SIG-M5 (cell line): Measurements from ENCODE around the gene USP11.

Experiments
- DNase-seq: peaks from one replicate; lab custom pipeline; 2025; lab: John Stamatoyannopoulos, UW

The USP11 gene

DNA sequence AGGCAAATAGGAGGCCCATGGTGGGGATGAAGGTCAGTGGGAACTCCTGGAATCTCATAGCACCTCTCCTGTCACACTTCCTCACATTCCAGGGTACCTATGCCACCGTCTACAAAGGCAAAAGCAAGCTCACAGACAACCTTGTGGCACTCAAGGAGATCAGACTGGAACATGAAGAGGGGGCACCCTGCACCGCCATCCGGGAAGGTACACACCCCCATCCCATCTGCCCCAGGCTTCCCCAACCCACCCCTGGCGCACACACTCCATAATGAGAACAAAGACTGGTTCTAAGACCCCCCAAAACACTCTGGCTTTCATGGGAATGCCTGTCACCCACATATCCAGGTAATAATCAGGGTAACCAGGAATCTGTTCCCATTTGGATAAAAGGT lies 7.9 kb upstream of the USP11 start:
- DNase-seq: no peak

DNA sequence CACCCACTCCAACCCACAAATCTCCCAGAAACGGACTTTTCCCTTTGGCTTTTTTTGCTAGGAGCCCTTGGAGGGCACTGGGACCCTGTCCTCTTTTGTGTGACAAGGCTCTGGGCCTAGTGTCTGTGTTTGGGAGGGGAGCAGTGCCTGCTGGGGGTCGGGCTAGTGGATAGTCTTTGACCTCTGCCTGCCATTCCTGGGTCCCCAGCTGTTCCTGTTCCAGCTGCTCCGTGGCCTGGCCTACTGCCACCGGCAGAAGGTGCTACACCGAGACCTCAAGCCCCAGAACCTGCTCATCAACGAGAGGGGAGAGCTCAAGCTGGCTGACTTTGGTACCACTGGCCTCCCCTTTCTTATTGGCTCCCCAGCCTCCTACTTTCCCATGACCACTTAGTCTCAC lies 6.7 kb upstream of the USP11 start:
- no peak for DNase-seq

DNA sequence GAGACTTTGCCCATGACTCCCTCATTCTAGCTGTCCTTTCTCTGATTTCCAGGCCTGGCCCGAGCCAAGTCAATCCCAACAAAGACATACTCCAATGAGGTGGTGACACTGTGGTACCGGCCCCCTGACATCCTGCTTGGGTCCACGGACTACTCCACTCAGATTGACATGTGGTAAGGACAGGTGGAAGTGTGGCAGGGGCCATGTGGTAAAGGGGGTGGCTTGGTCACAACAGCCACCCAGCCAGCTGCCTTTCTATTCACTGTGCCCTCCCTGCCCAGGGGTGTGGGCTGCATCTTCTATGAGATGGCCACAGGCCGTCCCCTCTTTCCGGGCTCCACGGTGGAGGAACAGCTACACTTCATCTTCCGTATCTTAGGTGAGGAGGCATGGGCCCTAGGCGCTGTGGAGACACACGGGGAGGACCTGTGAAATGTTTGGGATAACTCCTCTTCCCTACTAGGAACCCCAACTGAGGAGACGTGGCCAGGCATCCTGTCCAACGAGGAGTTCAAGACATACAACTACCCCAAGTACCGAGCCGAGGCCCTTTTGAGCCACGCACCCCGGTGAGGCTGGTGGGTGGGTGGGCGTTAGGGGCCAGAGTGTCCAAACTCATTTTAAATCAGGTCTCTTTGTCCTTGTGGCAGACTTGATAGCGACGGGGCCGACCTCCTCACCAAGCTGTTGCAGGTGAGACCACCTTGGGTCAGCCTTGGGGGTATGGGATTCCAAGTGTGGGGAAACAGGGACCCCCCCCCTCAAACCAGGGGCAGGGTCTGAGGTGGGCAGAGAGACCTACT lies 6.1 kb upstream of the USP11 start:
- no peak for DNase-seq

DNA sequence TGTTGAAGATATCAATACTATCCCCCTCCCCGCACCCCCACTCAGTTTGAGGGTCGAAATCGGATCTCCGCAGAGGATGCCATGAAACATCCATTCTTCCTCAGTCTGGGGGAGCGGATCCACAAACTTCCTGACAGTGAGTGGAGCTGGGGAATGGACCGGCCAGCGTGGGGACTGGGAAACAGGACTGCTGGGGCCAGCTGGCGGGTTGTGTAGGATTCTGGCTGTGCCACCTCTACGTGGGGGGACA lies 5.5 kb upstream of the USP11 start:
- DNase-seq: no peak

DNA sequence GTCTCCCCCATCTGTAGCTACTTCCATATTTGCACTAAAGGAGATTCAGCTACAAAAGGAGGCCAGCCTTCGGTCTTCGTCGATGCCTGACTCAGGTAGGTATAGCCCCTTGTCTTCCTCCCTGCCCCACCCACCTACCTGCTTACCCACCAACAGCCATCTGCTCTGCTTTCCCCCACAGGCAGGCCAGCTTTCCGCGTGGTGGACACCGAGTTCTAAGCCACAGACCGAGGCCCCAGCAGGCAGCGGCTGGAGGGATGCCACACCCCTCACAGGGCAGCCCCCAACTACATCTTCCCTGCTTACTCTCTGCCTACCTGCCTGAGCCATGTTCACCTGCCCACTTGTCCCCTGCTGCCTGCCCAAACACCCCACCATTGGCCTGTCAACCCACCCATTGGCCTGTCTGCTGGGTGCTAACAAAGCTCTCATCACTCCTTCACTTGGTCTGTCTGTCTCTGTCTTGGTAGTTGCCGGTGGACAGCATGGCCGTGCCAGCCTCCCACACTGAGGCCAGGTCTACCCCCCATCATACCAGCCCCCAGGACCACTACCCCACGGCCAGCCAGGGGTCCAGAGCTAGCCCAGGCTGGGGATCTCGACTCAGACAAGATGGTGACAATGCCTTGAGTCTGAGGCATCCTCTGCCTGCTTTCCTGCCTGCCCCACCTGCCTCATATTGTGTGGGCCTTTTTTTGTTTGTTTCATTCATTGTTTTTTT lies 4.1 kb upstream of the USP11 start:
- no peak for DNase-seq

DNA sequence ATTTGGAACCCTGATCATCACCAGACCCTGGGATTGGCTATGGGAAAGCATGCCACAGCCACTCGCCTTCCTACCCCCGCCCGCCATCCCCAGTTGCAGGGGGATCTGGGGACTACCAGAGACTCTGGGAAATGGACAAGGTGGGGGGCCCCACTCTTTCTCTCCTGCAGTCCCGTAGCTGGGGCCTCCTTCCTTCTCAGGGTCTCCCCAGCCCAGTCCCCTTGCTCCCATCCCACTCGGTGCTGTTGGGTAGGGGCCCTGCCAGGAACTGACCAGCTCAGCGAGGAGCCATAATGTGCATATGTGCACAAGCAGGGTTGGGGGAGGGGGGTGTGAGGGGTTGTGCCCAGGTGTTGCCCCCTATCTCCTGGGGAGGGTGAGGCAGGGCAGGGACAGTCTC lies 3.4 kb upstream of the USP11 start:
- DNase-seq: no peak

DNA sequence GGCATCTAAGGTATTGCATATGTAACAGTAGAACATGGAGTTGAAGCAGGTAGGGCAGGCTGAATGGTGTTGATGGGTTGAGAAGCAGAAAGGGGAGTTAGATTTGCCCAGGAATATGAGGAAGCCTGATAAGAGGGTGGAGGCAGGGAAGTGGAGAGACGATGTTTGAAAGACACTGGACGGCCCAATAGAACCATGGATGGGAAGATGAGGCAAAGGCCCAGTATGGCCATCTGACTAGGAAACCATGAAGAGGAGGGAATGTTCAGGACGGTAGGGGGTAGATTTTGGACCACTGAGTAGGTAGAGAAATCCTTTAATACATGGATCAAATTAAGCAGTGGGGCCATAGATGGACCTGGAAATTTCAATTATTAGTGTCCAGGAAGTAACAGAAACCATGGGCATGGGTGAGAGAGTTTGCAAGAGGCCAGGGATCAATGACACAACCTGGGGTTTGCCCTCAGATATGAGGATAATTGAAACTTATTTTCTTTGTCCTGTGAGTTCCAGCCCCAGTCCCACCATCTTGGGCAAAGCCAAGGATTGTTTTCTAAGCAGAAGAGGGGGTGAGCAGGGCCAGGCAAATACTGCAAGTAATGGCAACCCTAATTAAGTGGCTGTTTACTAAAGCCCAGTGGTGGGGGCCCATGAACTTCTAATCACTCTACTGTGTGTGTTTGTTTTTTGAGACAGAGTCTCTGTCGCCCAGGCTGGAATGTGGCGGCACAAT lies 2.5 kb upstream of the USP11 start:
- no peak for DNase-seq

DNA sequence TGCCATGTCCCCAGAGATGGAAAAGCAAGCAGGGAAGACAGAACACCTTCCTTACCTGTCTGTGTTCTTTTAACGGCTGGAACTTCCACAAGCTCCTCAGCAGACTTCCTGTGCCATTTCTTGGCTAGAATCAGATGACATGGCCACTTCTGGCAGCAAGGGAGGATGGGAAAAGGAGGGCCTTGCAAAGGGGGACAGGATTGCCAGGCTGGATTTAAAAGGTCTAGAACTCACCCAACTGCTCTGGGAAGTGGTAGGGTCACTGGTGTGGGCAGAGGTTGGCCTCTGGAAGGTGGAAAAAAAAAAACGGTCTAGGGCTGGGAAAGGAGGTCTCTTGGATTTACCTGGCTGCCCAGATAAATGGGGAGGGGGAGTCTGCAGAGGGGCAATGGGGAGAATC lies 1.6 kb upstream of the USP11 start:
- no peak for DNase-seq

DNA sequence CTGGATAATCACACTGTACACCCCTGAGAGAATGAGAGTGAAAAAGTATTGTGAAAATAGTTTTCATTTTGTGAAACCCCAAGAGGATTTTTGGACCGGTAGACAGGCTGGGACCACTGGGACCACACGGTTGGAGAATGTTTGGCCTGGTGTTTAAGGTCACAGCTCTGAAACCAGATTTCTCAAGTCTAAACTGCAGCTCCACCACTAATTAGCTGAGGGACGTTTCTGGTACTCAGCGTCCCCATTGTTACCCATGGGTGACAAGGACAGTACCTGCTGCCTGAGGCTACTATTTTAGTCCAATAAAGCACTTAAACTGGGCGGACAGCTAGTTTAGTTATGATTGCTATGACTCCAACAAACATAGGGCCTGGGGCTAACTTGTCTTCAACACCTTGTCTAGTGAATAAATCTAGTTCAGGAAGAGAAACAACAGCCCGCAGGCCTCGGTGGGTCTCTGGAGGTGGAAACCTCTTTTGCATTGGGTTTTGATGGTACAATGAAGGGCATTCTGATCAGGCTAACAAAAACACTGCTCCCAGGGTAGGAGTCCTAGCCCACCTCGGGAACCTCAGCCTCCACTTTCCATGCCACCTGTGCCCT lies 509 bp upstream of the USP11 start:
- DNase-seq: no peak

DNA sequence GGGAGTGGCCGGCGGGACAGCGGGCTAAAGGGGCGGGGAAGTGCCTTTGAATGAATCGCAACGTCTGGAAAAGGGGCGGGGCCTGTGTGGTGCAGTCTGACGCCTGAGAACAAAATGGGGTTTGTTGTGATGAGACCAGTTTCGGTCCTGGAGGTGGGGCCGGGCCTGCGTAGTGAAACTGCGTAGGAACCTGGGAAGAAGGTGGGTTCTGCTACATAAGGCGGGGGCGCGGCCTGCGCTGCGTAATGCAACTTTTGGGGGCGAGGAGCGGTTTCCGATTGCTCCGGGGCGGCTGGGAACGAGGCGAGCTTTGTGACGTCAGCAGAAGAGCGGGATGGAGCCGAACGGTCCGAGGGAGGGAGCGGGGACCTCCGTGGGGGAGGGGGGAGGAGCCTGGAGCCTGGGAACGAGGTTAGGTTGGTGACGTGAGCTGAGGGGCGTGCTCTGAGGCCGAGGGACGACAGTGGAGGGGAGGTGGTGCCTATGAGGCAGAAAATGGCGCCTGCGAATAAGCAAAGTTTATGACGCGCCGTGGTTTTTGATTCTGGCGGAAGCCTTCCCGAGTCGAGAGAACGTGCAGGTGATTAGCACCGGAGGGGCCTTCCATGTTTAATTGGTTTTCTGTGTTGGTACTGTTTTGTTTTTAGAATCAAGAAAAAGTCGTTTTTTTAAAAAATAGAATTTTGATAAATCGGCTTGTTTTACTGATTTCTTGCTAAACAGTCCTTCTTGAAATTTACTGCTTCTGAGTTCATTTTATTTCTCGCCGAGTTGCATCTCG lies 714 bp downstream of the USP11 start:
- peak; percentile 71 for DNase-seq

DNA sequence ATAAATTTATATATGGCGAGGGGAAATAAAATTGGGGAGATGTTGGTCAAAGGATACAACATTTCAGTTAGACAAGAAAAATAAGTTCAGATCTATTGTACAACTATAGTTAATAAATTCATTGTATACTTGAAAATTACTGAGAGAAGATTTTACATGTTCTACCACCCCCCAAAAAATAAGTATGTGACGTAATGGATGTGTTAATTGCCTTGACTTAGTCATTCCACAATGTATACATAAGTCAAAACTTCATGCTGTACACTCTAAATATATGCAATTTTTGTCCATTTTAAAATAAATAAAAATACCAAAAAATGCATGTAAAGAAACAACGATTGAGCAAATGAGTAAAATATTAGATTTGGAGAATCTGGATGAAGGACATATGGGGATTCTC lies 1.8 kb downstream of the USP11 start:
- DNase-seq: no peak

DNA sequence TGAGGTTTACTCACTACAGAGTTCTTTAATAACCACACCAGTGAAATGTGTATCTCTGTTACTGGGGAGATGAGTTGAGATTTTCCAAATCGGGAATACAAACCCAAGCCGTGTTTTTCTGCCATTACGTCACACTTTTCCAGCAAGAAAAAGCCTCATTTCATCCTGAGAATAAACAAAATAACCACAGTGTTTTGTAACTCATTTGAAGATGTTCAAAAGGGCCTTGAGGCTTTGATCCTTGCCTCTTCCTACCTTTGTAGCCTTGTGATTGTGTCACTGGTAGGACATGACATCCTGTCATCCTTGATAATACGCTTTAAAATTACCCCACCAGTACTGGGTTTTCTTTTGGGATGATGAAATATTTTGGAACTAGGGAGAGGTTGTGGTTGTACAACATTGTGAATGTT lies 2.9 kb downstream of the USP11 start:
- DNase-seq: no peak

DNA sequence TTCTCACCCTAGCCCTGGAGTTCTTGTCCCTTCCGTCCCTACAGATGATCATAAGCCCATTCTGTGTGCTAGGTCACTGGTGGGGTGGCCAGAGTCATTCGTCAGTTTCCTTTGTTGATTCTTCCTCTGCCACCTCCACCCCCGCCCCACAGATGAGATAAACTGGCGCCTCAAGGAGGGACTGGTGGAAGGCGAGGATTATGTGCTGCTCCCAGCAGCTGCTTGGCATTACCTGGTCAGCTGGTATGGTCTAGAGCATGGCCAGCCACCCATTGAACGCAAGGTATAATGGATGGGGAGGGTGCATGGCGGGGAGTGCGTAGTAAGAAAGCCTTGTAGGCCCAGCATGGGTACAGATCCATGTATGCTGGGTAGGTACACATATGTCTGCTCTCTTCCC lies 6.4 kb downstream of the USP11 start:
- no peak for DNase-seq

DNA sequence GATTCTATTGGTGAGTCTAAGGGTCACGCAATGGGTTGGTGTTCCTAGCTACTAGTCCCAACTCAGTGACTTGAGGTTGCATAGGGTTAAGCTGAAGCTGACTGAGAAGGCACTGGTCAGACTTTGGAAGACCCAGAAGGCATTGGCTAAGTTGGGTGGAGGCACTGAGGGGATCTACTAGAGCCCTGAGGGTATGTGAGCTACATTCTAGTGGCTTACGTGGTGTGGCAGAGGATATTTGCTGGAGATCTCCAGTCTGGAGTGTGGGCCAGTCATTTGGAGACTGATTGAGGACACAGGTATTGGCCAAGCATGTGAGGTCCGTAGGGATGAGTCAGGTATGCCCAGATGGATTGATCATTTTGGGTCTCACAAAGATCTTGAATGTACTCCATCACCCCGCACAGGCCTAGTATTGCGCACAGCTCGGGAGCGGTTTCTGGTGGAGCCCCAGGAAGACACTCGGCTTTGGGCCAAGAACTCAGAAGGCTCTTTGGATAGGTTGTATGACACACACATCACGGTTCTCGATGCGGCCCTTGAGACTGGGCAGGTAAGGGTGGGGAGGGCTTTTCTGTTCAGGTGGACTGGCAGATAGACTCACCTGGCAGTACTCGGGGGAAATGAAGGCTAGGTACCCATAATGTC lies 7.2 kb downstream of the USP11 start:
- no peak for DNase-seq

DNA sequence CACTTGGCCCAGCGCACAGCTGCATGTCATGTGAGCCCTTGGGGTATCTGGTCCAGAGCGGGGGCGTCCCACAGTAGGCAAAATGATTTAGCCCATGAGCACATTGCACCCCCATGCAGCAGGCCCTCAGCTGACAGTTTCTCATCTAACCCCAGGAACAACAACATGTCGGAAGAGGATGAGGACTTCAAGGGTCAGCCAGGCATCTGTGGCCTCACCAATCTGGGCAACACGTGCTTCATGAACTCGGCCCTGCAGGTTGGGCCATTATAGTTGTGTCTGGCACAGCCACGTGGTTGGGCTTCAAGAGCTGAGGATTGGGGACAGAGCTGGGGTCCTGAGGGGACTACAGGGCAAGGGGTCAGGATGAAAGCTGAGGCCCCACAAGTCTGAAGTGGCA lies 7.8 kb downstream of the USP11 start:
- no peak for DNase-seq

DNA sequence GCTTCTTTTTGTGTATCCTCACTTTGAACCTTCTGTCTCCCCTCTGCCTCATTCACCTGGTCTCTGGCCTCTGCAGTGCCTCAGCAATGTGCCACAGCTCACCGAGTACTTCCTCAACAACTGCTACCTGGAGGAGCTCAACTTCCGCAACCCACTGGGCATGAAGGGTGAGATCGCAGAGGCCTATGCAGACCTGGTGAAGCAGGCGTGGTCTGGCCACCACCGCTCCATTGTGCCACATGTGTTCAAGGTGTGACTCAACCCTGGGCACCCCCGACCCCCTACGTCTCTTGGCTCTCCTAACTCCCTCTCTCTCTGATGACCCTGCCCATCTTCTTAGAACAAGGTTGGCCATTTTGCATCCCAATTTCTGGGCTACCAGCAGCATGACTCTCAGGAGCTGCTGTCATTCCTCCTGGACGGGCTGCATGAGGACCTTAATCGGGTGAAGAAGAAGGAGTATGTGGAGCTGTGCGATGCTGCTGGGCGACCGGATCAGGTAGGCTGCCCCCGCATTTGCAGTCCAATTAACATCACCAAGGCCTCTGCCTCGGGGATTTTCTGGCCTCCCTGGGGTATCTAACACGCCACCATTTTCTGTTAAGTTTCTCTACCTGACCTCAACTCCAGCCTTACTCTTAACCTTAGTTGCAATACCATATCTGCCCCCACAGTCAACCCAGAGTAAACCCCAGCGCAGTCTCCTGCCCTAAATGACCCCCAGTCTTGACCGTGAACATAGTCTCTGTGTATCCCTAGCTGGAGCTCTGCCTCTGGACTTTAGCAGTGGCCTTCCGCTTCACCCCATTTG lies 8.6 kb downstream of the USP11 start:
- no peak for DNase-seq

DNA sequence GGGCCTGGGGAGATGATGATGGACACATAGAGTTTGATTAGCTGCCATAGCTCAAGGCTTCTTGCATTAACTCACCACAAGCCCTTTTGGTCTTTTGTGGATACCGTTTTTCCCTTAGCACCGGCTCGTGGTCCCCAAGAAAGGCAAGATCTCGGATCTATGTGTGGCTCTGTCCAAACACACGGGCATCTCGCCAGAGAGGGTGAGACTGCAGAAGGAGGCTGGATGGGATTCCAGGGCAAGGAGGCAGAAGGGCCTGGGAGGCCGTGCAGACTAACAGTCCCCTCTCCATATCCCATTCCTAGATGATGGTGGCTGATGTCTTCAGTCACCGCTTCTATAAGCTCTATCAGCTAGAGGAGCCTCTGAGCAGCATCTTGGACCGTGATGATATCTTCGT lies 9.5 kb downstream of the USP11 start:
- no peak for DNase-seq

DNA sequence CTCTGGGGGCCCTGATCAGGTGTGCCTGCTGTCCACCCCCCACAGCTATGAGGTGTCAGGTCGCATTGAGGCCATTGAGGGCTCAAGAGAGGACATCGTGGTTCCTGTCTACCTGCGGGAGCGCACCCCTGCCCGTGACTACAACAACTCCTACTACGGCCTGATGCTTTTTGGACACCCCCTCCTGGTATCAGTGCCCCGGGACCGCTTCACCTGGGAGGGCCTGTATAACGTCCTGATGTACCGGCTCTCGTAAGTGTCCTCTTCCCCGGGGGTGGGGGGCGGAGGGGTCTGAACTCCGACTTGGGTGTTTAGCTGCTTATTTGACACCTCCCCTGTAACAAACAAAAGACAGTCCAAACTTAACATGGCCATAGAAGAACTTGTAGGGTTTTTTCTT lies 10.5 kb downstream of the USP11 start:
- DNase-seq: no peak

DNA sequence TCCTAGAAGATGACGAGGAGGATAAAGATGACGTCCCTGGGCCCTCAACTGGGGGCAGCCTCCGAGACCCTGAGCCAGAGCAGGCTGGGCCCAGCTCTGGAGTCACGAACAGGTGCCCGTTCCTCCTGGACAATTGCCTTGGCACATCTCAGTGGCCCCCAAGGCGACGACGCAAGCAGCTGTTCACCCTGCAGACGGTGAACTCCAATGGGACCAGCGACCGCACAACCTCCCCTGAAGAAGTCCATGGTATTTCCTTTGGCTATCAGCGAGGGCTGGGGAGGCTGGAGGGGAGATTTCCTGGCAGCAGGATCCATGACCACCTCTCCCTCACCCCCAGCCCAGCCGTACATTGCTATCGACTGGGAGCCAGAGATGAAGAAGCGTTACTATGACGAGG lies 11.9 kb downstream of the USP11 start:
- DNase-seq: no peak

DNA sequence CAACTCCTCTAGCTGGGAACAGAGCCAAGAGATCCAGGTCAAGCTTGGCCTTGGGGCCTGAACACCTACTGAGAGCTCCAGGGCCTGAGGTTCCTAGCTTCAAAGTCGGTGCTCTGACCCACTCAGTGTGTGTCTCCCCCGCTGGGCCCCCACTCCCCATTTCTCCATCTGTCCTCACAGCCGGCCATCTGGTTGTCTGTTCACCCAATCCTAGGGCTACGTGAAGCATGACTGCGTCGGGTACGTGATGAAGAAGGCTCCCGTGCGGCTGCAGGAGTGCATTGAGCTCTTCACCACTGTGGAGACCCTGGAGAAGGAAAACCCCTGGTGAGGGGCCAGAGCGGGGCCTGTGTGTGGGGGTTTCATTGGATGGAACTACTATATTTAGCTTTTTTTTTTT lies 12.3 kb downstream of the USP11 start:
- DNase-seq: no peak
